Subcutaneous adipose tissue (tissue), 4 donors: ENCODE results near the gene NXPH4. TPM values are rescaled to one million over a fixed set of nuclear protein-coding genes. Genes with fewer than 3 reads are reported as not detected.

Experiments used
- total RNA-seq, 4 donors: library from RNA; depleted of rRNA; stranded (reverse); fragments of >200 nt; gene quantifications; one replicate each; pipeline ENCODE4 v1.1.0, GENCODE V29; 2016
- TF ChIP-seq, protein P1 (sequence below): fragments of 450-650 bp; IDR thresholded peaks from one replicate; pipeline ENCODE4 v1.5.1; 2016; ENCODE audit warnings: low read depth, mild to moderate bottlenecking, control low read depth, antibody characterized with exemption, moderate library complexity

Gene NXPH4
- total RNA-seq, 4 donors from 2014 or later, result not detected

GRCh38 chr12:57262126-57262822 lies 45.7 kb downstream of the NXPH4 start:
- TF ChIP-seq, protein P1, sequence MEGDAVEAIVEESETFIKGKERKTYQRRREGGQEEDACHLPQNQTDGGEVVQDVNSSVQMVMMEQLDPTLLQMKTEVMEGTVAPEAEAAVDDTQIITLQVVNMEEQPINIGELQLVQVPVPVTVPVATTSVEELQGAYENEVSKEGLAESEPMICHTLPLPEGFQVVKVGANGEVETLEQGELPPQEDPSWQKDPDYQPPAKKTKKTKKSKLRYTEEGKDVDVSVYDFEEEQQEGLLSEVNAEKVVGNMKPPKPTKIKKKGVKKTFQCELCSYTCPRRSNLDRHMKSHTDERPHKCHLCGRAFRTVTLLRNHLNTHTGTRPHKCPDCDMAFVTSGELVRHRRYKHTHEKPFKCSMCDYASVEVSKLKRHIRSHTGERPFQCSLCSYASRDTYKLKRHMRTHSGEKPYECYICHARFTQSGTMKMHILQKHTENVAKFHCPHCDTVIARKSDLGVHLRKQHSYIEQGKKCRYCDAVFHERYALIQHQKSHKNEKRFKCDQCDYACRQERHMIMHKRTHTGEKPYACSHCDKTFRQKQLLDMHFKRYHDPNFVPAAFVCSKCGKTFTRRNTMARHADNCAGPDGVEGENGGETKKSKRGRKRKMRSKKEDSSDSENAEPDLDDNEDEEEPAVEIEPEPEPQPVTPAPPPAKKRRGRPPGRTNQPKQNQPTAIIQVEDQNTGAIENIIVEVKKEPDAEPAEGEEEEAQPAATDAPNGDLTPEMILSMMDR, result no peak

- TF ChIP-seq, protein P1, result no peak
Measured at GRCh38 chr12:57263096-57263495, 46.5 kb downstream of the NXPH4 start.

GRCh38 chr12:57266681-57267080 lies 50.1 kb downstream of the NXPH4 start:
- TF ChIP-seq, protein P1, result no peak

- TF ChIP-seq, protein P1, result no peak
Measured at GRCh38 chr12:57268264-57268663, 51.7 kb downstream of the NXPH4 start.

DNA sequence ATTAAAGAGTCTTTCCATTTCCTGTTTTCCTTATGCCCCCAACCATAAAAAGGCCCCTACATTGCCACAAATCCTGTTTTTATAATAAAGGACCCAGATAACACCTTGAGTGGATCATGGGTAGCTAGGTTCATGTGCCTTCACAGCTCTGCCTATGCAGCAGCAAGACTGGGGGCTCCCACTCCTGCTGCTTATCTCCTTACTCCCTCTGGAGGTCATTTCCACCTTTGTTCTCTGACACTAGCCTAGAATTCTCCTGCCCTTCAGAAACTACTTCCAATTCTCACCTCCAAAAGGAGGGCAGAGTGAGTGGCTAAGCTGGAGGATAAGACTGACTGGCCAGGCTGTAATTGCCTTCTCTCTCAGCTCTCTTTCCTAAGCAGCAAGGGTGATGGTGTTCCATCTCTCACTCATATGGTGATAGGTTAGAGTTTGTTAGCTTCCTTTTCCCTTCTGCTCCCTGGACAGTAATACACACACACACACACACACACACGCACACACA lies 54.4 kb downstream of the NXPH4 start:
- TF ChIP-seq, protein P1, result no peak

DNA sequence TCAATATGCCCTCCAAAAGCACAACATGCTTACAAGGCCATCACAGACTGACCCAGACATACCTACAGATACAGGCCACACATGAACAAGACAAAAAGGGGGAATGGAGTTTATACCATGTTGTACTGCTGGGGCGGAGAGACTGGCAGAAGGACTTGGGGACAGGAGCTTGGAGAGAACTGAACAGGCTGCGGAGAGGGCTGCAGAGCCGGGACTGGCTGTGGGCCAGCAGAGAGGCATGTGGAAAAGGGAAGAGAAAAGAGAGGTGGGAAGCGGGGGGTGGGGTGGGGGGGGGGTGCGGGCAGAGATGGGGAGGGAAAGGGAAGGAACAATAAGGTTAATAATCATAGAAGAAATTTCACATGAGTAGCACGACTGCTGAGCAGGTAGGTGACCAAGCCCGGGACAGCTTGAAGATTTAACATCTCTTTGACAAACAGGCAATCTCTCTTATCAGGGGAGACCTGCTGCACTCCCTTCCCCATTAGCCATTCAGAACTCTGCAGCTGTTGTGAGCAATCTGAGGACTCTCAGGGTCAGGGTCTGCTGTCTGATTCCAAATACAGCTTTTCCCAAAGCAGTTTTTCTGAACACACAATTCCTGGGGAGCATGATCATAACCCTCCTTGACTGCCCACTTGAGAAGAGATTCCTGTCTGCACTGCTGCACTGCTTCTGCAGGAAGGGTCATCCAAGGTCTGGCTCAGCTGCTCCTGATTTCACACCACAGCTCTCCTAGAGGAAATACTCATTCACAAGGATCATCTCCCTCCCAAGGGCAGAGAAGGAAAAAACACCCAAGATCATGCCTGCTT lies 56.0 kb downstream of the NXPH4 start:
- TF ChIP-seq, protein P1, result no peak

- TF ChIP-seq, protein P1, result no peak
Measured at GRCh38 chr12:57273516-57273915, 56.9 kb downstream of the NXPH4 start.
